ENCODE measurements around the gene EXOSC3. TPM values are rescaled to one million over a fixed set of nuclear protein-coding genes. Genes with fewer than 3 reads are reported as not detected.

Gene EXOSC3
- total RNA-seq, 2 experiments from 2014 or later, result 93.7 to 99.7 TPM

DNA sequence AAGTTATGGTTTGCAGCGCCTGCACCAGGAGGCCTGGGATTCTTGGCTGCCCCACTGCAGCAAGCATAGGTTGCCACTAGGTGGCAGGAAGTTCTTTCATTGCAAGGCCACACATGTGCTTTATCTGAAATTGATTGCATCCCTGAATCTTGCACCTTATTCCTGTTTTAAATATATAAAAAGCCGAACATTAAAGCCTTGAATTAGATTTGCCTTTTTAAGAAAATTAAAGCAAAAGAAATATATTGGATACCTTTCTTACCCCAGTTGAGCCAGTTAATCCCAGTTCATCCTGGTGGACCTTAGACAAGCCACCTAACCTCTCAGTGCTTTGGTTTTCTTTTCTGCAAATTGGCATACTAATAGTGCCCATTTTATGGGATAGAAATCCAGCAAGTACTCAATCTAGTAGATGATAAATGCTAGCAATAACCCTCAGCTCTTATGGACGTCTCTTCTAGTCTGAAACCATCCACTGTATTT is 37.6 kb downstream of the EXOSC3 start:
- intact Hi-C loops (cut with micrococcal nuclease), result loop anchor here (1.0 to 5.0 kb wide), 3 partner anchors 157 to 655 kb away; partner anchors contain the start of genes SHB and SLC25A51
- Mint-ChIP-seq H3K36me3 (ENCODE audit: low read depth) (no peaks in the 10 kb centered on the region), H3K4me3 (no peak overlapping the region), H3K9me3 (no peaks in the 10 kb centered on the region), H3K4me1 (ENCODE audit: low read depth) (no peaks in the 10 kb centered on the region), H3K27ac (no peak overlapping the region), H3K27me3 (ENCODE audit: low read depth) (no peaks in the 10 kb centered on the region)
- CTCF ChIA-PET, result interaction anchor here (0.8 to 1.6 kb wide), 7 partner anchors 16 to 313 kb away, joined by 3 to 5 read pairs (median 3); partner anchors contain the start of gene FRMPD1
- peak; percentile 80 for DNase-seq

DNA sequence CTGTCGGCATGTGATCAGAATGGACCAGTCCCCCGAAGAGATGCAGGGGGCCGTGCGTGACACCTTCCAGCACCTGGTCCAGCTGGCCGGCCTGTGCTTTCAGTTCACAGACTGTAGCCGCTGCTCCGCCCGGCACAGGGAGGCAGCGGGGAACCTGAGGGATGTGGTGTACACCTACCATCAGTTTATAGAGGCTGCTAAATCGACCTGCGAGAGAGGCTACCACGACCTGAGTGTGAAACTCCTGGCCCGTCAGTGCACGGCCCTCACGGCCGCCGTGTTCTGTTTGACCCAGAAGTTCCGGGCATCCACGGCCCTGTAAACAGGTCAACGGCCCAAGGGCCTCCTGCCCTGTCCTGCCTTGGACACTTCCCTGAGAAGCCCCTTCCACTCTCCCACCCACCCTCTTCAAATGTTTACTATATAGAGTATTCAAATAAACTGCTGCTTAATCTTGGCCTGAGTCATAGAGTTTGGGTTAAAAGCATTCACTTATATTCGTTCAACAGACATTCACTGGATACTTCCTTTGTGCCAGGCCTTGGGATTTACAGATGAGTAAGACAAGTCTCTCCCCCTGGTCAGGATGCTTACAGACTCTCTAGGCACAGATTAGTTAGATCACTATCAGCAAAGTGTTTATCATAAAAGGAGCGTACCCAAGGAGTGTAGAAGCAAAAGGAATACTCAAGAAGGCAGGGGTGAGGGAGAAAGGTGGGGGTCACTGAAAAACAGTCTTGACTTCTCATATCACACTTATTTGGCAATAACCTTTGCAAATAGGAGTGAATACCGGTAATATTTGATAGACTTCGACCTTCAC is 38.2 kb downstream of the EXOSC3 start:
- DNase-seq, result no peak
- intact Hi-C loops (cut with micrococcal nuclease), result loop anchor here (1.0 to 5.0 kb wide), 3 partner anchors 158 to 656 kb away; partner anchors contain the start of genes SHB and SLC25A51
- Mint-ChIP-seq H3K9me3 (no peaks in the 10 kb centered on the region), H3K27ac (no peak overlapping the region), H3K4me3 (no peak overlapping the region), H3K4me1 (ENCODE audit: low read depth) (no peaks in the 10 kb centered on the region), H3K36me3 (ENCODE audit: low read depth) (no peaks in the 10 kb centered on the region), H3K27me3 (ENCODE audit: low read depth) (no peaks in the 10 kb centered on the region)
- CTCF ChIA-PET, result interaction anchor here (0.9 to 1.6 kb wide), 4 partner anchors 17 to 165 kb away, joined by 3 to 5 read pairs (median 4); partner anchors contain the start of gene FRMPD1

DNA sequence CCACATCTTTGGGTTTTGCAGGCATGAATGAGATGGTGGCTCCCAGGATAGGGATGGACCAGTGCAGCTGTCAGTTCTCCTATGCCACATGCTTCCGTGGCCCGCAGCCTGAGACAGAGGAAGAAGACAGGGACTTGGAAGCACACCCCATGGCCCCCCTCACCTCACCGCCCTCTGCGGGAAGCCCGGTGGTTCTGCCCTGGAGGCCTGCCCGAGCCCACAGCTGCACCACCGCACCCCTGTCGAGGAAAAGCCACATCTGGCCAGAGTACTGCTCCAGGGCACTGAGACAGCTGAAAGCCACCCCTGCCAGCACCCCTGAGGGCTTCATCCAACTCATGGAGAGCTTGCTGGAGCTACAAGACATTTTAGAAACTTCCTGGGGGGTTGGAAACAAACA is 38.9 kb downstream of the EXOSC3 start:
- Mint-ChIP-seq H3K9me3 (no peaks in the 10 kb centered on the region), H3K4me3 (no peak overlapping the region), H3K27ac (no peak overlapping the region), H3K27me3 (ENCODE audit: low read depth) (no peaks in the 10 kb centered on the region), H3K4me1 (ENCODE audit: low read depth) (no peaks in the 10 kb centered on the region), H3K36me3 (ENCODE audit: low read depth) (no peaks in the 10 kb centered on the region)
- no peak for DNase-seq
- intact Hi-C loops (cut with micrococcal nuclease), result loop anchor here (5.0 kb wide), 2 partner anchors 321 to 656 kb away; partner anchors contain the start of gene SHB
- CTCF ChIA-PET, result no interaction called here

DNA sequence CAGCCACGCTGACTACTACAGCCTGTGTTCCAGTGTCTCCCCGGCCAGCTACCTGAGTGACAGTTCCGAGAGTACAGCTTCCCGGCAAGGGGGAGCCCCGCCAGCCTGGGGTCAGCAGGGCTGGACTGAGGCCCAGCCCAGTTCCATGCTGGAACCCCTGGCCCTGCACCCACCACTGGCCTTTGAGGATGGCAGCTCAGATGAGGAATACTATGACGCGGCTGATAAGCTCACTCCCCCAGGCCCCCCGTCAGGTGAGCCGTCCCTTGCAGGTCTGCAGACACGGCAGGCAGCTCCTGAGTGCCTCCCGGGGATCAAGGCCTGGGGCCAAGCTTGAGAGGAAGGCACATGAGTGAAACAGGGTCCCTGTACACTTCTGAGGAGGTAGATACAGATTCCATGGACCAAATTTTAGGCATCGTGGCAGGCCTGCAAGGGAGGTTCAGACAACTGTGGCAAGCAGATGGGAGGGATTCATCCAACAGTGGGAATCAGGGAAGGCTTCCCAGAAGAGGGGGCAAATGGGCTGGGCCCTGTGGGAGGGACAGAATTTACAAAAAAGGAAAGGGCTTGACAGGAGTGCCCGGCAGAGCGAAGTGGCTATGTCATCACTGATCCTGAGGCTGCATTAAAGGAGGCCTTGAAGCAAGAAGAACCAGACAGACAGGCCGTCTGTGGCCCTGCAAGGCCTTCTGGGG is 44.1 kb downstream of the EXOSC3 start:
- no peaks in the 10 kb centered on the region for H3K9me3 Mint-ChIP-seq
- DNase-seq, result no peak
- H3K36me3 Mint-ChIP-seq (ENCODE audit: low read depth), result no peaks in the 10 kb centered on the region
- H3K4me3 Mint-ChIP-seq, result no peak overlapping the region
- CTCF ChIA-PET, result no interaction called here
- no peaks in the 10 kb centered on the region for H3K4me1 Mint-ChIP-seq (ENCODE audit: low read depth)
- H3K27me3 Mint-ChIP-seq (ENCODE audit: low read depth), result no peaks in the 10 kb centered on the region
- no peak overlapping the region for H3K27ac Mint-ChIP-seq
- intact Hi-C loops (cut with micrococcal nuclease), result no loop called here

DNA sequence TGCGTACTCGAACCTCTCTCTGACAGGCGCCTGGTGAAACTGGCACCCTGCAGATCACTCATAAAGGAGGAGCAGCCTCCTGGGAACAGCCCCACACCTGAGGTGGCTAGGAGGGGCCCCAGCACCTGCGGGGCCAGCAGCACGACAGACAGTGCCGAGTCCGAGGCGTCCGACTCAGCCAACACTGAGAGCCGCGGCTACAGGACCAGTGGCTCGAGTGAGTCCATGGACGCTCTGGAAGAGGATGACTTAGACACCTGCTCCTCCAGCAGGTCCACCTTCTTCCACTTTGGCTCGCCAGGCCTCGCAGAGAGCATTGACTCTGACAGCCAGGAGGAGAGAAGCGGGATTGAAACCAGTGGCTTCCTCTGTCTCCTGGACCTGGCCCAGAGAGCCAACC is 44.7 kb downstream of the EXOSC3 start:
- DNase-seq, result no peak
- CTCF ChIA-PET, result no interaction called here
- H3K27me3 Mint-ChIP-seq (ENCODE audit: low read depth), result no peaks in the 10 kb centered on the region
- intact Hi-C loops (cut with micrococcal nuclease), result no loop called here
- H3K36me3 Mint-ChIP-seq (ENCODE audit: low read depth), result no peaks in the 10 kb centered on the region
- H3K9me3 Mint-ChIP-seq, result no peaks in the 10 kb centered on the region
- no peak overlapping the region for H3K27ac Mint-ChIP-seq
- H3K4me1 Mint-ChIP-seq (ENCODE audit: low read depth), result no peaks in the 10 kb centered on the region
- H3K4me3 Mint-ChIP-seq, result no peak overlapping the region

DNA sequence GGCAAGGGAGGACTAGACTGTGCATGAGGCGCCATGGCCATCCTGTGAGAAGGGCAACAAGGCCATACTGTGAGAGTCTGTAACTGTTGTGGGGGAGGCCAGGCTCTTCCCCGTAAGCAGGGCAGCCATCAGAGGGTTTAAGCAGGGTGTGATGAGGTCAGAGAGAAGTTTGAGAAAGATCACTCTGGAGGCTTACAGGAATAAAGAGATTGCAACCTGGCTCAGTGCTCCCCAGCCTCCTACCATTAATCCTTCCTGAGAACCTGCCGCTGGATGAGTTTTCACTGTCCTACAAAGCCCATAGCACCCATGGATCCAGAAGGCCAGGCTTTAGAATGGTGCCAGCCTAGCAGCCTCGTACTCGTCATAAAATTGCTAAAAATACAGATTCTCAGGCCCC is 45.6 kb downstream of the EXOSC3 start:
- intact Hi-C loops (cut with micrococcal nuclease), result no loop called here
- no peaks in the 10 kb centered on the region for H3K36me3 Mint-ChIP-seq (ENCODE audit: low read depth)
- H3K27ac Mint-ChIP-seq, result no peak overlapping the region
- H3K27me3 Mint-ChIP-seq (ENCODE audit: low read depth), result no peaks in the 10 kb centered on the region
- no peaks in the 10 kb centered on the region for H3K9me3 Mint-ChIP-seq
- CTCF ChIA-PET, result no interaction called here
- H3K4me3 Mint-ChIP-seq, result no peak overlapping the region
- no peaks in the 10 kb centered on the region for H3K4me1 Mint-ChIP-seq (ENCODE audit: low read depth)
- no peak for DNase-seq

DNA sequence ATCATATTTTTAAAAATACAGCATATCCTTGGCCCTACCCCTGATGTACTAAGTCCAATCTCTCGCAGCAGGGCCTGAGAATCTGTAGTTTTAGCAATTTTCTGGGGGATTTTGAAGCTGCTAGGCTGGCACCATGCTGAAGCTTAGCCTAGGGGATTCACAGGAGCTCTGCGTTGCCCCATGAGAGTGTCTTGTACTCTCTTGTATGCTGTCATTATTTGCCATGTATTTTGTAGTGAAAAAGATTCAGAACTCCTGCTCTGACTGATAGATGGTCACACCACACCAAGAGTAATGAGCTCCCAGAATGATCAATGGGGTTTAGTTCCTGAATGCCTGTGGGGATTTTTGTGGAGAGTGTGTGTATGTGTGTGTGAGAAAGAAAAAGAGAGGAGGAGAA is 51.9 kb downstream of the EXOSC3 start:
- intact Hi-C loops (cut with micrococcal nuclease), result no loop called here
- H3K4me1 Mint-ChIP-seq (ENCODE audit: low read depth), result no peaks in the 10 kb centered on the region
- no peak overlapping the region for H3K4me3 Mint-ChIP-seq
- CTCF ChIA-PET, result no interaction called here
- no peaks in the 10 kb centered on the region for H3K27me3 Mint-ChIP-seq (ENCODE audit: low read depth)
- DNase-seq, result no peak
- H3K27ac Mint-ChIP-seq, result no peak overlapping the region
- H3K9me3 Mint-ChIP-seq, result no peaks in the 10 kb centered on the region
- H3K36me3 Mint-ChIP-seq (ENCODE audit: low read depth), result no peaks in the 10 kb centered on the region

DNA sequence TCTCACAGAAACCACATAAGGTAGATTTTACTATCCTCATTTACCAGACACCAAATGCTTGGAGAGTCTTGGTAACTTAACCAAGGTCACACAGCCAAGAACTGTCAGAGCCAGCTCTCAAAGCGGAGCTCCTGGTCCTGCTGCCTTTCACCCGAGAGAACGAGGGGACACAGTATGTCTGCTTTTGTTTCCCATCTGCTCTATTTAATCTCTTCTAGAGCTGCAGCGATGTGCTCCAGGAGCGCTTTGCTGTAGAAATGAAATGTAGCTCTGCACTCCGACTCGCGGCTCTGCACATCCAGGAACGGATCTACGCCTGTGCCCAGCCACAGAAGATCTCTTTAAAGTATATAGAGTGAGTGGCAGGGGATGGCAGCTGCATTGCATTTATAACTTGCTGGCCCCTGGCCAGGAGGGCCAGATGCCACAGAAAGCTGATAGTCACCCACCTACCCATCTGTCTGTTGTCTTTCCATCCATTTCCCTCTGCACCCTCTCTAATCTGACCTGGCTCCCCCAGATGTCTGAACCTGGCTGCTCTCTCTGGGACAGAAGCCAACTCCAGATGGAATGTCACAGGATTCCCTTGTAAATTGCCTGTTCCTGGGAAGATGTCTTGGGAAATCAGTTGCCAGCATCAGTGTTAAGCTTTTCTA is 52.6 kb downstream of the EXOSC3 start:
- Mint-ChIP-seq H3K27ac (no peak overlapping the region), H3K9me3 (no peaks in the 10 kb centered on the region), H3K27me3 (ENCODE audit: low read depth) (no peaks in the 10 kb centered on the region), H3K36me3 (ENCODE audit: low read depth) (no peaks in the 10 kb centered on the region), H3K4me3 (no peak overlapping the region), H3K4me1 (ENCODE audit: low read depth) (no peaks in the 10 kb centered on the region)
- CTCF ChIA-PET, result no interaction called here
- no peak for DNase-seq
- intact Hi-C loops (cut with micrococcal nuclease), result no loop called here

DNA sequence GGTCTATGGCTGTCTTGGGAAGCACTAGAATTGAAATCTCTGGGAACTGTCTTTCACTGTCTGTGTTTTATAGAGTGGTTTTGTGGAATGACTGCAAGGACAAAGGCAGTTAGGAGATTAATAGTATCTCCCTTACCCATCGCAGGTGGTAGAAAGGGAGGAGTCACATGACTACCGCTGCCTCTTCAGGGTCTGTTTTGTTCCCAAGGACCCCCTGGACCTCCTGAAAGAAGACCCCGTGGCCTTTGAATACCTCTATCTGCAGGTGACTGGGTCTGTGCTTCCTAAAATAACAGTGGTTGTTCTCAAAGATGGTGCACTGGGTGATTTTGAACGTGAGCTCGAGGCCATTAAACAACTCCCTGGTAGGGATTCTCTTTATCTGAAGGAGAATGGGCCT is 54.0 kb downstream of the EXOSC3 start:
- Mint-ChIP-seq H3K36me3 (ENCODE audit: low read depth) (no peaks in the 10 kb centered on the region), H3K27me3 (ENCODE audit: low read depth) (peaks cover 3% of the 10 kb centered on the region), H3K4me1 (ENCODE audit: low read depth) (no peaks in the 10 kb centered on the region), H3K4me3 (no peak overlapping the region), H3K27ac (no peak overlapping the region), H3K9me3 (no peaks in the 10 kb centered on the region)
- CTCF ChIA-PET, result no interaction called here
- no peak for DNase-seq
- intact Hi-C loops (cut with micrococcal nuclease), result no loop called here

DNA sequence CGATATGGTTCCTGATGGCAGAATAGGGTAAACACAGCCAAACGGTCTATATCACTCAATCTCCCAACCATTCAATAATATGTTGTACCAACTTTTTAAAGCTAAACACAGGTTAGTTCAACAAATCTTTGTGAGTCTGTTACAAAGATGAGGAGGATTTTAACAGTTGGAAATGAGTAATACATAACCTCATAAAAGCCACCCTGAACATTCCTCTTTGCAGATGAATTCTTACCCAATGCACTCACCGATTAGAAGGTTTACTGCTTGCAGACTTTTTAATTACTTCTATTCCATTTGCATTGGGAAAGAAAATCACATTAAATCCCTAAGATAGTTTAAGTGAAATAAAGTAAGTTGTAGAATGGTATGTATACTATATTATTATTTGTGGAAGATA is 54.6 kb downstream of the EXOSC3 start:
- Mint-ChIP-seq H3K27ac (no peak overlapping the region), H3K36me3 (ENCODE audit: low read depth) (no peaks in the 10 kb centered on the region), H3K9me3 (no peaks in the 10 kb centered on the region), H3K4me1 (ENCODE audit: low read depth) (no peaks in the 10 kb centered on the region), H3K4me3 (no peak overlapping the region), H3K27me3 (ENCODE audit: low read depth) (peaks cover 3% of the 10 kb centered on the region)
- no peak for DNase-seq
- CTCF ChIA-PET, result interaction anchor here (0.6 kb wide), 1 partner anchor 137 kb away, joined by 3 read pairs; no protein-coding TSS in a partner anchor
- intact Hi-C loops (cut with micrococcal nuclease), result no loop called here

All from activated naive CD4-positive, alpha-beta T cell treated with anti-CD3 and anti-CD28 coated beads for 36 hours (primary cell).